ENCODE results near the gene BCAS1. TPM values are rescaled to one million over a fixed set of nuclear protein-coding genes. Genes with fewer than 3 reads are reported as not detected.

BCAS1 gene
- total and polyA plus RNA-seq, 2 donors (not counting 3 experiments of a cell fraction or from before 2014, with no cell fraction given), result not detected

DNA sequence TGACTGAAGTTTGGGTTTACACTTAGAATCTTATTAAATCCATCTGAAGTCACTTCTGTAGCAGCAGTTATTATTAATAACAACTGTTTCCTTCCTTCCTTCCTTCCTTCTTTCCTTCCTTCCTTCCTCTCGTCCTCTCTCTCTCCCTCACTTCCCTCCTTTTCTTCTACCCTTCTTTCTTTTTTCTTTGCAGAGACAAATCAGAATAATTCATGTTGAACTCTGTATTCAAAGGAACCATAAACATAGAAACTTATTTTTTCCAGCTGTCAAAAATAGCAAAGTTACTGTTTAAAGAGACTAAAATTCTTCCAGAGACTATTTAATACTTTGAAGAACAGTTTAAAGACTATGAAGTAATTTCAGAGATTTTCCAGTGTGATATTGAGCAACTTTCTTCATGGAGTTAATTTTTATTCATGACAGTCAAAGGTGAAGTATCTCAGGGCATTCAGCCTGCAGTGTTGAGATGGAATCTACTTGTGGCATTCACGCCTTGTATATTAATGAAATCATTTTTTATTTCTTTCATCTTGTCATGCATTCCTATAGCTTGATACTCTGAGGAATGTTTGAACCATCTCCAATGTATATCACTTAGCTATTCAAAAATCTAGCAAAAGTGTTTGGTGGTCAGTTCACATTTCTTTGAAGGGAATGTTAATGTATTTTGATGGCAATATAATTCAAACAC lies 109.7 kb downstream of the BCAS1 start:
- Histone ChIP-seq H3K36me3 (ENCODE audit: control insufficient read depth in 2 of 2, extremely low read depth in 1 of 2, insufficient read depth in 2 of 2, low read length in 2 of 2) (no peaks in the 10 kb centered on the region), H3K27ac (ENCODE audit: insufficient read depth, low read depth, low read length) (no peak overlapping the region), H3K4me2 (ENCODE audit: insufficient read depth, low read length) (no peak overlapping the region), H3K79me2 (ENCODE audit: control insufficient read depth, insufficient read depth, low read length) (no peaks in the 10 kb centered on the region), H3K9me1 (replicated peaks; ENCODE audit: control insufficient read depth, extremely low read depth, insufficient read depth, low read length) (no peaks in the 10 kb centered on the region), H4K20me1 (replicated peaks; ENCODE audit: control insufficient read depth, extremely low read depth, insufficient read depth, low read length) (no peaks in the 10 kb centered on the region), H3K9me3 (replicated peaks; ENCODE audit: control insufficient read depth, insufficient read depth, low read length) (no peaks in the 10 kb centered on the region), H3K27me3 (ENCODE audit: control insufficient read depth in 2 of 2, insufficient read depth in 2 of 2, low read length in 2 of 2) (peaks cover 3 to 7% of the 10 kb centered on the region in 2 experiments), H2AFZ (ENCODE audit: low read depth, low read length) (no peak overlapping the region), H3K9ac (replicated peaks; ENCODE audit: extremely low read depth, insufficient read depth, low read length) (no peak overlapping the region), H3K4me3 (replicated peaks in 1 of 3; ENCODE audit: insufficient read depth in 1 of 3, low read depth in 1 of 3, low read length in 3 of 3) (no peak overlapping the region), H3K4me1 (ENCODE audit: control insufficient read depth, extremely low read depth, insufficient read depth, low read length) (peaks cover 10% of the 10 kb centered on the region)
- DNase-seq (ENCODE audit: low read depth, low spot score) (no peak), FAIRE-seq (no peak)
- POLR2A ChIA-PET, result interaction anchor here (0.7 kb wide), 1 partner anchor 366 kb away, joined by 7 read pairs; no protein-coding TSS in a partner anchor
- intact Hi-C loops (cut with micrococcal nuclease), result no loop called here
- dilution Hi-C loops (cut with MboI; ENCODE audit: extremely low pct_ligation_motif_present, low sequenced_read_pairs), result no loop called here
- no TSS peak for BruUV-seq (replicated peaks)
- TF ChIP-seq, protein P1, sequence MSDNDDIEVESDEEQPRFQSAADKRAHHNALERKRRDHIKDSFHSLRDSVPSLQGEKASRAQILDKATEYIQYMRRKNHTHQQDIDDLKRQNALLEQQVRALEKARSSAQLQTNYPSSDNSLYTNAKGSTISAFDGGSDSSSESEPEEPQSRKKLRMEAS (IDR thresholded peaks at IDR 0.05; ENCODE audit: insufficient read depth, insufficient read length), result no peak
- TF ChIP-seq POLR2AphosphoS5 (IDR thresholded peaks at IDR 0.05; ENCODE audit: insufficient read depth, low read depth, low read length) (no peak), GATA2 (IDR thresholded peaks at IDR 0.05; ENCODE audit: insufficient read depth, insufficient read length, low read depth, low read length) (no peak), JUN (IDR thresholded peaks at IDR 0.05; ENCODE audit: borderline replicate concordance, insufficient read depth, insufficient read length, low read depth) (no peak), FOS (IDR thresholded peaks at IDR 0.05; ENCODE audit: borderline replicate concordance, insufficient read depth, low read length) (no peak), MYC (IDR thresholded peaks at IDR 0.05; ENCODE audit: low read depth, low read length) (no peak), POLR2A (IDR thresholded peaks at IDR 0.05; ENCODE audit: low read depth, low read length) (no peak), EZH2 (IDR thresholded peaks at IDR 0.05; ENCODE audit: borderline replicate concordance, low read depth, low read length, severe bottlenecking) (no peak)
- TF ChIP-seq, protein P2, sequence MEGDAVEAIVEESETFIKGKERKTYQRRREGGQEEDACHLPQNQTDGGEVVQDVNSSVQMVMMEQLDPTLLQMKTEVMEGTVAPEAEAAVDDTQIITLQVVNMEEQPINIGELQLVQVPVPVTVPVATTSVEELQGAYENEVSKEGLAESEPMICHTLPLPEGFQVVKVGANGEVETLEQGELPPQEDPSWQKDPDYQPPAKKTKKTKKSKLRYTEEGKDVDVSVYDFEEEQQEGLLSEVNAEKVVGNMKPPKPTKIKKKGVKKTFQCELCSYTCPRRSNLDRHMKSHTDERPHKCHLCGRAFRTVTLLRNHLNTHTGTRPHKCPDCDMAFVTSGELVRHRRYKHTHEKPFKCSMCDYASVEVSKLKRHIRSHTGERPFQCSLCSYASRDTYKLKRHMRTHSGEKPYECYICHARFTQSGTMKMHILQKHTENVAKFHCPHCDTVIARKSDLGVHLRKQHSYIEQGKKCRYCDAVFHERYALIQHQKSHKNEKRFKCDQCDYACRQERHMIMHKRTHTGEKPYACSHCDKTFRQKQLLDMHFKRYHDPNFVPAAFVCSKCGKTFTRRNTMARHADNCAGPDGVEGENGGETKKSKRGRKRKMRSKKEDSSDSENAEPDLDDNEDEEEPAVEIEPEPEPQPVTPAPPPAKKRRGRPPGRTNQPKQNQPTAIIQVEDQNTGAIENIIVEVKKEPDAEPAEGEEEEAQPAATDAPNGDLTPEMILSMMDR (IDR thresholded peaks at IDR 0.05; ENCODE audit: extremely low read depth in 1 of 2, insufficient read depth in 1 of 2, low read depth in 1 of 2, low read length in 2 of 2), result no peak
- CTCF ChIA-PET, result interaction anchor here (0.7 to 2.5 kb wide), 6 partner anchors 10 to 1470 kb away, joined by 3 to 10 read pairs (median 4); no protein-coding TSS in a partner anchor
